Measurements from ENCODE around the gene POU2F2.
A peak's percentile ranks its signal among the peaks of the same experiment; 100 is the strongest.

Gene POU2F2

DNA sequence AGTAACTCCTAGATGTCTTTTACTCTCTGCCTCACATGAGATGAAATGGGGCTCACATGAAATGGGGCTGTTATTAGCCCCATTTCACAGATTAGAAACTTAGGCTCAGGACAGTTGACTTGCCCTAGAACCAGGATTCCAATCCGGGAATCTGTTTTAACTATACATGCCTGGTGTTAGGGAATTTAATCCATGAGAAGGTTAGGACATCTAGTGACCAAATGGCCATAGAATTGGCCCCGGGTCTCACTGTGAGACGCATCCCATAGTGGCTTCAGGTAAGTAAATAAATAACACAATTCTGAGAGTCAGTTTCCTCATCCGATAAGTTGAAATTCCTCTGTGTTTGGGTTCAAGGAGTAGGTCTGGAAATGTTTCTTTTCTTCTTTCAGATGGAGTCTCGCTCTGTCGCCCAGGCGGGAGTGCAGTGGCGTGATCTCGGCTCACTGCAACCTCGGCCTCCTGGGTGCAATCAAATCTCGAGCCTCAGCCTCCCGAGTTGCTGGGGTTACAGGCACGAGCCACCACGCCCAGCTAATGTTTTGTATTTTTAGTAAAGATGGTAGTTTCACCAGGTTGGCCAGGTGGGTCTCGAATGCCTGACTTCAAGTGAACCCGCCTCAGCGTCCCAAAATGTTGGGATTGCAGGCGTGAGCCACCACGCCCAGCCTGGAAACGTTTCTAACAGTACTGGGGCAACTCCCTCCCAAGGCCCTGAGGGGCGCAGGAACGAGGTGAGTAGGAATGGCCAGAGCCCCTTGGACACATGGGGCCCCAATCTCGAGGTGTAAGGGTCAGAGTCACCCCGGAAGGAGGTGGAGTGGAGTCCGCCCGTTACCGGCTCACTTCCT, 57.5 kb downstream of the POU2F2 start:
- H3K27me3 ChIP-seq (ENCODE audit: insufficient read depth, low read length, poor library complexity) = no peaks in the 10 kb centered on the region
- peaks cover 34% of the 10 kb centered on the region for H4K20me1 ChIP-seq (ENCODE audit: insufficient read depth, low read length)
- DNase-seq = peak; percentile 25
- no peak for TF ChIP-seq EZH2 (IDR thresholded peaks at IDR 0.05; ENCODE audit: borderline replicate concordance, low read depth, low read length, severe bottlenecking)
- TF ChIP-seq, protein P1, sequence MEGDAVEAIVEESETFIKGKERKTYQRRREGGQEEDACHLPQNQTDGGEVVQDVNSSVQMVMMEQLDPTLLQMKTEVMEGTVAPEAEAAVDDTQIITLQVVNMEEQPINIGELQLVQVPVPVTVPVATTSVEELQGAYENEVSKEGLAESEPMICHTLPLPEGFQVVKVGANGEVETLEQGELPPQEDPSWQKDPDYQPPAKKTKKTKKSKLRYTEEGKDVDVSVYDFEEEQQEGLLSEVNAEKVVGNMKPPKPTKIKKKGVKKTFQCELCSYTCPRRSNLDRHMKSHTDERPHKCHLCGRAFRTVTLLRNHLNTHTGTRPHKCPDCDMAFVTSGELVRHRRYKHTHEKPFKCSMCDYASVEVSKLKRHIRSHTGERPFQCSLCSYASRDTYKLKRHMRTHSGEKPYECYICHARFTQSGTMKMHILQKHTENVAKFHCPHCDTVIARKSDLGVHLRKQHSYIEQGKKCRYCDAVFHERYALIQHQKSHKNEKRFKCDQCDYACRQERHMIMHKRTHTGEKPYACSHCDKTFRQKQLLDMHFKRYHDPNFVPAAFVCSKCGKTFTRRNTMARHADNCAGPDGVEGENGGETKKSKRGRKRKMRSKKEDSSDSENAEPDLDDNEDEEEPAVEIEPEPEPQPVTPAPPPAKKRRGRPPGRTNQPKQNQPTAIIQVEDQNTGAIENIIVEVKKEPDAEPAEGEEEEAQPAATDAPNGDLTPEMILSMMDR (IDR thresholded peaks at IDR 0.05; ENCODE audit: borderline replicate concordance, extremely low read depth, low read length, poor library complexity, severe bottlenecking) = no peak
- peak overlapping the region; percentile 78 for H2AFZ ChIP-seq (ENCODE audit: low read depth, low read length)
- H3K4me1 ChIP-seq (ENCODE audit: insufficient read depth, low read length) = peaks cover 26% of the 10 kb centered on the region
- peak overlapping the region; percentile 83 for H3K9ac ChIP-seq (ENCODE audit: low read depth, low read length)
- no peak for ATAC-seq (ENCODE audit: insufficient read depth, low read depth)
- H3K9me3 ChIP-seq (ENCODE audit: insufficient read depth, low read length, severe bottlenecking) = no peaks in the 10 kb centered on the region
- peak overlapping the region; percentile 58 to 70; a peak in 3 of 4 replicates for H3K4me3 ChIP-seq (ENCODE audit: low read depth in 1 of 2, low read length in 2 of 2)
- H3K36me3 ChIP-seq (ENCODE audit: insufficient read depth, low read length) = peaks cover 22% of the 10 kb centered on the region
- peak overlapping the region; percentile 94 for H3K27ac ChIP-seq (ENCODE audit: low read length)
- H3K79me2 ChIP-seq (ENCODE audit: insufficient read depth, low read length) = peaks cover 48% of the 10 kb centered on the region
- H3K4me2 ChIP-seq (ENCODE audit: insufficient read depth, low read length) = peak overlapping the region; percentile 68

DNA sequence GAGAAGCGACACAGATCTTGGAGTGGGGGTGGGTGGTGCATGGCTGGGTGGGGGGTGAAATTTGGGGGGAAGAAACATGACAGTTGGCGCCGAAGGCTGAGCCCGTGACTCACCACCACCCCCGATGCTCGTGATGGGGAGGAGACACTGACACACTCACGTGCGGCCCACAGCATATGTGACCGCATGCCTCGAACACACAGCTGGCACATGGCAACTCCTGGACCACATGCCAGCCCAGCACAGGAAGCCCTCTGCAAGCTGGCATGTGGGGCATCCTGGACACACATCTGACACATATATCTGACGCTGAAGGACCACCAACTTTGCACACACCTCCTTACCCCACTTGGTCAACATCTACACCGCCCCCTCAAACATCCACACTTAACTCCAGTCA, 61.0 kb downstream of the POU2F2 start:
- Histone ChIP-seq H3K36me3 (ENCODE audit: insufficient read depth, low read length) (no peaks in the 10 kb centered on the region), H3K4me2 (ENCODE audit: insufficient read depth, low read length) (no peak overlapping the region), H4K20me1 (ENCODE audit: insufficient read depth, low read length) (no peaks in the 10 kb centered on the region), H3K27ac (ENCODE audit: low read length) (no peak overlapping the region), H3K9me3 (ENCODE audit: insufficient read depth, low read length, severe bottlenecking) (no peaks in the 10 kb centered on the region), H2AFZ (ENCODE audit: low read depth, low read length) (no peak overlapping the region), H3K4me3 (ENCODE audit: low read depth in 1 of 2, low read length in 2 of 2) (no peak overlapping the region), H3K79me2 (ENCODE audit: insufficient read depth, low read length) (peaks cover 13% of the 10 kb centered on the region), H3K27me3 (ENCODE audit: insufficient read depth, low read length, poor library complexity) (peaks cover 3% of the 10 kb centered on the region), H3K9ac (ENCODE audit: low read depth, low read length) (no peak overlapping the region), H3K4me1 (ENCODE audit: insufficient read depth, low read length) (peaks cover 8% of the 10 kb centered on the region)
- DNase-seq (no peak), ATAC-seq (ENCODE audit: insufficient read depth, low read depth) (no peak)
- TF ChIP-seq, protein P1 (IDR thresholded peaks at IDR 0.05; ENCODE audit: borderline replicate concordance, extremely low read depth, low read length, poor library complexity, severe bottlenecking) = no peak
- no peak for TF ChIP-seq EZH2 (IDR thresholded peaks at IDR 0.05; ENCODE audit: borderline replicate concordance, low read depth, low read length, severe bottlenecking)

DNA sequence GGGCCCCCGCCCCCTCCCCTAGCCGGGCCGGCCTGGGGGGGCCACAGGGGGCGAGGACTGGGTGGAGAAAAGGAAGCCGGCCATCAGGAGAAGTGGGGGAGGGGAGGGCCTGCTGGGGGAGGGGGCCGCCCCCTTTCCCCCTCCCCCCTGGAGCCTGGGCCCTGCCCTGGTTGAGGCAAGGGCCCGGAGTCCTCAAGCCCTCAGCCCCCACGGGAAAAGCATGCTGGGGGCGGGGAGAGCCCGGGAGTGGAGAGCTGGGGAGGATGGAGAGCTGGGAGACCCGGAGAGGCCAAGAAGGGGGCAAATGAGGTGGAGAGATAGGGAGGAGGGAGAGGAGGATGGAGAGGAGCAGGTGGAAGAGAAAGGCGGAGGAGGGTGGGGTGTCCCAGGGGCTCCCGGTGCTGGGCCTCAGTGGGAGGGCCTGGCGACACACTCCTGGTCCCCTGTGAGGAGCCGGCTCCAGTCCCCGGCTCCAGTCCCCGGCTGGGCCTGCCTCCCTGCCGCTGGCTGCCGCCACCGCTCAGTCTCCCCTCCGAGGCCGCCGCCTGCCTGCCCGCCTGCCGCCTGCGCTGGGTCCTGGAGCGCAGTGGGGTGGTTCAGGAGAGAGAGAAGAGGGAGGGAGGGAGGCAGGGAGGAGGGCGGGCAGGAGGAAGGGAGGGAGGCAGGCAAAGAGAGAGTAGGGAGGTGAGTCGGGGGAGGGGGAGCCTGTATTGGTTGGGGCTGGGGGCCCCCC, 62.5 kb downstream of the POU2F2 start, which contains the start of gene GRIK5:
Gene GRIK5 (minus strand): TSS at position 588 of the 733 bp plus-strand sequence. CDS start 4,436 bp downstream, outside the sequence.
- Histone ChIP-seq H3K4me1 (ENCODE audit: insufficient read depth, low read length) (peaks cover 4% of the 10 kb centered on the region), H3K27me3 (ENCODE audit: insufficient read depth, low read length, poor library complexity) (peaks cover 3% of the 10 kb centered on the region), H3K79me2 (ENCODE audit: insufficient read depth, low read length) (peaks cover 3% of the 10 kb centered on the region; the same call in 1 of the 2 replicates), H3K9ac (ENCODE audit: low read depth, low read length) (no peak within 1 kb of the TSS), H3K27ac (ENCODE audit: low read length) (no peak within 1 kb of the TSS), H3K4me3 (ENCODE audit: low read depth in 1 of 2, low read length in 2 of 2) (no peak within 1 kb of the TSS), H3K4me2 (ENCODE audit: insufficient read depth, low read length) (no peak within 1 kb of the TSS), H4K20me1 (ENCODE audit: insufficient read depth, low read length) (no peaks in the 10 kb centered on the region), H3K36me3 (ENCODE audit: insufficient read depth, low read length) (no peaks in the 10 kb centered on the region), H3K9me3 (ENCODE audit: insufficient read depth, low read length, severe bottlenecking) (no peaks in the 10 kb centered on the region), H2AFZ (ENCODE audit: low read depth, low read length) (no peak within 1 kb of the TSS)
- ATAC-seq (ENCODE audit: insufficient read depth, low read depth) = no peak
- no peak for DNase-seq
- TF ChIP-seq, protein P1 (IDR thresholded peaks at IDR 0.05; ENCODE audit: borderline replicate concordance, extremely low read depth, low read length, poor library complexity, severe bottlenecking) = no peak
- TF ChIP-seq EZH2 (IDR thresholded peaks at IDR 0.05; ENCODE audit: borderline replicate concordance, low read depth, low read length, severe bottlenecking) = no peak
